ENCODE measurements around the gene BCL11A.

GRCh38 chr2:60531701-60532133 lies 21.7 kb downstream of the BCL11A start:
- TF ChIP-seq, protein P1, sequence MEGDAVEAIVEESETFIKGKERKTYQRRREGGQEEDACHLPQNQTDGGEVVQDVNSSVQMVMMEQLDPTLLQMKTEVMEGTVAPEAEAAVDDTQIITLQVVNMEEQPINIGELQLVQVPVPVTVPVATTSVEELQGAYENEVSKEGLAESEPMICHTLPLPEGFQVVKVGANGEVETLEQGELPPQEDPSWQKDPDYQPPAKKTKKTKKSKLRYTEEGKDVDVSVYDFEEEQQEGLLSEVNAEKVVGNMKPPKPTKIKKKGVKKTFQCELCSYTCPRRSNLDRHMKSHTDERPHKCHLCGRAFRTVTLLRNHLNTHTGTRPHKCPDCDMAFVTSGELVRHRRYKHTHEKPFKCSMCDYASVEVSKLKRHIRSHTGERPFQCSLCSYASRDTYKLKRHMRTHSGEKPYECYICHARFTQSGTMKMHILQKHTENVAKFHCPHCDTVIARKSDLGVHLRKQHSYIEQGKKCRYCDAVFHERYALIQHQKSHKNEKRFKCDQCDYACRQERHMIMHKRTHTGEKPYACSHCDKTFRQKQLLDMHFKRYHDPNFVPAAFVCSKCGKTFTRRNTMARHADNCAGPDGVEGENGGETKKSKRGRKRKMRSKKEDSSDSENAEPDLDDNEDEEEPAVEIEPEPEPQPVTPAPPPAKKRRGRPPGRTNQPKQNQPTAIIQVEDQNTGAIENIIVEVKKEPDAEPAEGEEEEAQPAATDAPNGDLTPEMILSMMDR (IDR thresholded peaks at IDR 0.05) = no peak
- no peak for TF ChIP-seq POLR2A (IDR thresholded peaks at IDR 0.05)
